Sigmoid colon (tissue), 7 donors: ENCODE measurements around the gene NSMF. TPM values are rescaled to one million over a fixed set of nuclear protein-coding genes. Genes with fewer than 3 reads are reported as not detected.

Source experiments
- DNase-seq: peaks from one replicate; pipeline ENCODE4 v3.0.0-alpha.2; 2019
- H3K27ac ChIP-seq, 4 donors: fragments of 200-600 bp; sonication (generic); one replicate each; pipeline ENCODE4 v1.5.1; 2016 to 2019; ENCODE audit warnings: mild to moderate bottlenecking in 1 of 4
- H3K27me3 ChIP-seq, 3 donors: fragments of 200-600 bp; sonication (generic); one replicate each; pipeline ENCODE4 v1.5.1; 2019; ENCODE audit warnings: mild to moderate bottlenecking in 1 of 3
- H3K36me3 ChIP-seq, 4 donors: fragments of 200-600 bp; sonication (generic); one replicate each; pipeline ENCODE4 v1.5.1; 2016 to 2019
- H3K4me1 ChIP-seq, 4 donors: fragments of 200-600 bp; sonication (generic); one replicate each; pipeline ENCODE4 v1.5.1; 2017 to 2019
- H3K4me3 ChIP-seq, 4 donors: fragments of 200-600 bp; sonication (generic); one replicate each; pipeline ENCODE4 v1.5.1; 2017 to 2019; ENCODE audit warnings: mild to moderate bottlenecking in 2 of 4, moderate library complexity in 1 of 4
- H3K9me3 ChIP-seq, 4 donors: fragments of 200-600 bp in 3 of 4; sonication (generic) in 3 of 4; one replicate each; pipeline versions ENCODE4 v1.5.1 to v1.6.1; 2013 to 2019
- CTCF ChIP-seq, 4 experiments: fragments of 450-650 bp in 3 of 4; fragments of 200-600 bp in 1 of 4; IDR thresholded peaks; one replicate each; pipeline ENCODE4 v1.5.1; 2016 to 2019; ENCODE audit warnings: antibody characterized with exemption in 4 of 4, mild to moderate bottlenecking in 3 of 4, moderate library complexity in 2 of 4
- EP300 ChIP-seq, 4 donors: sonication (generic); formaldehyde crosslinking; IDR thresholded peaks; one replicate each; pipeline ENCODE4 v1.6.1; 2017; ENCODE audit warnings: antibody characterized with exemption in 4 of 4
- POLR2A ChIP-seq, 2 donors: fragments of 450-650 bp; IDR thresholded peaks; one replicate each; pipeline ENCODE4 v1.6.1; 2016; ENCODE audit warnings: antibody characterized with exemption in 2 of 2, mild to moderate bottlenecking in 2 of 2, moderate library complexity in 2 of 2
- POLR2AphosphoS5 ChIP-seq, 4 donors: sonication (generic); formaldehyde crosslinking; IDR thresholded peaks; one replicate each; pipeline ENCODE4 v1.6.1; 2017; ENCODE audit warnings: antibody characterized with exemption in 4 of 4
- WGBS, 2 donors: extraction: QIAGEN DNeasy Blood & Tissue Kit; methylation state at CpG; one replicate each; pipeline ENCODE4 v1.1.7; 2013; 5-methylcytosine and 5-hydroxymethylcytosine counted together
- intact Hi-C: fragments of 100-400 bp; cut with DNase I; formaldehyde crosslinking; loops from one replicate; pipeline ENCODE4 v1.15.1; 2023
- polyA plus RNA-seq, 3 donors: library from polyadenylated mRNA; stranded (reverse); fragments of 200-250 nt; gene quantifications; one replicate each; pipeline ENCODE4 v1.2.3, GENCODE V29; 2013
- total RNA-seq, 4 donors: library from RNA; depleted of rRNA; stranded (reverse); fragments of >200 nt; gene quantifications; one replicate each; pipeline ENCODE4 v1.1.0, GENCODE V29; 2016
- donor health status: healthy with polysubstance abuse.
- donor health status: Bipolar disorder and iron deficiency.
- donor health status: healthy.

Gene NSMF
- total and polyA plus RNA-seq, 7 donors = 21.8 to 50.4 (median 31.2) TPM

- Histone ChIP-seq H3K4me3 (no peak overlapping the region), H3K4me1 (peaks cover 0 to 2% (median 1%) of the 10 kb centered on the region in 4 donors), H3K36me3 (no peaks in the 10 kb centered on the region), H3K27me3 (no peaks in the 10 kb centered on the region), H3K27ac (no peak overlapping the region), H3K9me3 (peaks cover 0 to 7% (median 4%) of the 10 kb centered on the region in 4 donors)
- peak; percentile 49 for DNase-seq
- WGBS, 2 donors = 87 to 92% methylated on average over 11 of the region's 11 CpGs
- TF ChIP-seq POLR2AphosphoS5 (IDR thresholded peaks at IDR 0.05) (no peak), EP300 (IDR thresholded peaks at IDR 0.05) (no peak), CTCF (IDR thresholded peaks at IDR 0.05) (no peak), POLR2A (IDR thresholded peaks at IDR 0.05) (no peak)
- intact Hi-C loops = no loop called here
Measured at GRCh38 chr9:137476856-137477255, 17.7 kb upstream of the NSMF start.

- no peaks in the 10 kb centered on the region for H3K27me3 ChIP-seq
- WGBS, 2 donors = 84 to 89% methylated on average over 3 of the region's 3 CpGs
- no peak for TF ChIP-seq POLR2AphosphoS5 (IDR thresholded peaks at IDR 0.05)
- no peak for TF ChIP-seq POLR2A (IDR thresholded peaks at IDR 0.05)
- TF ChIP-seq EP300 (IDR thresholded peaks at IDR 0.05) = no peak
- no peak for TF ChIP-seq CTCF (IDR thresholded peaks at IDR 0.05)
- no peaks in the 10 kb centered on the region for H3K4me1 ChIP-seq
- intact Hi-C loops = no loop called here
- no peak overlapping the region for H3K27ac ChIP-seq
- peaks cover 0 to 7% (median 4%) of the 10 kb centered on the region in 4 donors for H3K9me3 ChIP-seq
- no peak overlapping the region for H3K4me3 ChIP-seq
- H3K36me3 ChIP-seq = no peaks in the 10 kb centered on the region
- DNase-seq = no peak
Measured at GRCh38 chr9:137475666-137476065, 16.5 kb upstream of the NSMF start.

- 95 to 96% methylated on average over 18 of the region's 18 CpGs for whole genome bisulfite sequencing, 2 donors
- no peak for DNase-seq
- no peaks in the 10 kb centered on the region for H3K4me1 ChIP-seq
- no peaks in the 10 kb centered on the region for H3K36me3 ChIP-seq
- no peak overlapping the region for H3K27ac ChIP-seq
- peaks cover 0 to 7% (median 4%) of the 10 kb centered on the region in 4 donors for H3K9me3 ChIP-seq
- no peak overlapping the region for H3K4me3 ChIP-seq
- intact Hi-C loops = no loop called here
- H3K27me3 ChIP-seq = no peaks in the 10 kb centered on the region
- TF ChIP-seq POLR2A (IDR thresholded peaks at IDR 0.05) = no peak
- no peak for TF ChIP-seq EP300 (IDR thresholded peaks at IDR 0.05)
- no peak for TF ChIP-seq CTCF (IDR thresholded peaks at IDR 0.05)
- no peak for TF ChIP-seq POLR2AphosphoS5 (IDR thresholded peaks at IDR 0.05)
Measured at GRCh38 chr9:137474271-137474670, 15.1 kb upstream of the NSMF start.

- TF ChIP-seq CTCF (IDR thresholded peaks at IDR 0.05) (no peak), POLR2AphosphoS5 (IDR thresholded peaks at IDR 0.05) (no peak), POLR2A (IDR thresholded peaks at IDR 0.05) (no peak), EP300 (IDR thresholded peaks at IDR 0.05) (no peak)
Measured at GRCh38 chr9:137470785-137471184, 11.7 kb upstream of the NSMF start.

GRCh38 chr9:137467896-137468295 is 8.8 kb upstream of the NSMF start:
- WGBS, 2 donors = 94 to 96% methylated on average over 7 of the region's 7 CpGs
- intact Hi-C loops = no loop called here
- H3K4me1 ChIP-seq = no peaks in the 10 kb centered on the region
- no peaks in the 10 kb centered on the region for H3K9me3 ChIP-seq
- no peak for TF ChIP-seq POLR2A (IDR thresholded peaks at IDR 0.05)
- H3K4me3 ChIP-seq = no peak overlapping the region
- DNase-seq = no peak
- no peaks in the 10 kb centered on the region for H3K36me3 ChIP-seq
- no peak overlapping the region for H3K27ac ChIP-seq
- H3K27me3 ChIP-seq = no peaks in the 10 kb centered on the region

More at GRCh38 chr9:137470785-137471184, 11.7 kb upstream of the NSMF start:
- H3K9me3 ChIP-seq = peaks cover 0 to 6% (median 4%) of the 10 kb centered on the region in 4 donors
- intact Hi-C loops = no loop called here
- 46 to 86% methylated on average over 7 of the region's 7 CpGs for WGBS, 2 donors
- H3K4me1 ChIP-seq = no peaks in the 10 kb centered on the region
- H3K27me3 ChIP-seq = no peaks in the 10 kb centered on the region
- no peak overlapping the region for H3K4me3 ChIP-seq
- no peak for DNase-seq
- H3K36me3 ChIP-seq = no peaks in the 10 kb centered on the region
- H3K27ac ChIP-seq = no peak overlapping the region
